HL-60 (cell line): ENCODE results near the gene CLTB.

Experiments used
- GABPA ChIP-seq: IDR thresholded peaks from 2 replicates; pipeline ENCODE4 v1.6.1; 2012; ENCODE audit warnings: low read depth
- POLR2AphosphoS5 ChIP-seq: IDR thresholded peaks from 2 replicates; pipeline ENCODE4 v1.6.1; 2012; ENCODE audit warnings: low read depth
- TF ChIP-seq, protein P1 (sequence below): IDR thresholded peaks from one replicate; pipeline ENCODE4 v1.5.1; 2011; ENCODE audit warnings: low read length, control low read depth, inconsistent platforms; ENCODE audit not compliant: insufficient read depth

DNA sequence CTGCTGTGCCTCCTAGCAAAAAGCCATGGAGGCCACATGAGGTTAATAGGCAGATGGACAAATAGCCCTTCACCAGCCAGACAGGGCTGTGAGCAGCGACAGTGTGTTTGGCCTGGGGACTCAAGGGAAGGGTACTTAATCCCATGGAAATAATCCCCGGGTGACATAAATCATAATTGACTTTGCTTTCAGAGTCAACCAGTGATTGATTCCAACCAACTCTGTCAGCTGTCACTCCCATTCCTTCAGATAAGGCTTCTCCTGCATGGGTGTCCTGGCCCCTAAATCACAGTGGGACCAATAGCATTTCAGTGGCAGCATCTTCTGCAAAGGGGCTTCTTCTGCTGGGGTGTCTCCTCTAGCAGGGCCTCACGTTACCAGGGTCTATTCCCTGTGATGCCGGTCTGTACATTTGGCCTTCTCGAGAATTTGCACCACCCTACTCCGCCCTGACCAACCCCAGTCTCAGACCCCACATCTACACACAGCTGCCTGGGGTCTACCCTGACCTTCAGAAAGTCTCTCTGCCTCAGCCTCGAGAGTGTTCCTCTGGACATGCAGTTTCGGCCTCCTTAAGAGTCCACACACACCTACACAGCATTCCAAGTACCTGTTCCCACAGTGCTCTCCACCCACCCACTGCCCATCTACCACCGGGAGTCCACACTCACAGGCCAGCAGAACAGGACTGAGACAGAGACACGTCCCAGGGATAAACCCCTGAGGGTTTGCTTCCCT is 3.7 kb downstream of the CLTB start:
- TF ChIP-seq POLR2AphosphoS5 (no peak), GABPA (no peak)
- TF ChIP-seq, protein P1, sequence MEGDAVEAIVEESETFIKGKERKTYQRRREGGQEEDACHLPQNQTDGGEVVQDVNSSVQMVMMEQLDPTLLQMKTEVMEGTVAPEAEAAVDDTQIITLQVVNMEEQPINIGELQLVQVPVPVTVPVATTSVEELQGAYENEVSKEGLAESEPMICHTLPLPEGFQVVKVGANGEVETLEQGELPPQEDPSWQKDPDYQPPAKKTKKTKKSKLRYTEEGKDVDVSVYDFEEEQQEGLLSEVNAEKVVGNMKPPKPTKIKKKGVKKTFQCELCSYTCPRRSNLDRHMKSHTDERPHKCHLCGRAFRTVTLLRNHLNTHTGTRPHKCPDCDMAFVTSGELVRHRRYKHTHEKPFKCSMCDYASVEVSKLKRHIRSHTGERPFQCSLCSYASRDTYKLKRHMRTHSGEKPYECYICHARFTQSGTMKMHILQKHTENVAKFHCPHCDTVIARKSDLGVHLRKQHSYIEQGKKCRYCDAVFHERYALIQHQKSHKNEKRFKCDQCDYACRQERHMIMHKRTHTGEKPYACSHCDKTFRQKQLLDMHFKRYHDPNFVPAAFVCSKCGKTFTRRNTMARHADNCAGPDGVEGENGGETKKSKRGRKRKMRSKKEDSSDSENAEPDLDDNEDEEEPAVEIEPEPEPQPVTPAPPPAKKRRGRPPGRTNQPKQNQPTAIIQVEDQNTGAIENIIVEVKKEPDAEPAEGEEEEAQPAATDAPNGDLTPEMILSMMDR: no peak
